ENCODE results near the gene CRISP1.
"Not testable (repeated sequence)": the region's sequence is repeated elsewhere in the genome, so short reads cannot be mapped to it uniquely, and the experiment has no call there.

DNA sequence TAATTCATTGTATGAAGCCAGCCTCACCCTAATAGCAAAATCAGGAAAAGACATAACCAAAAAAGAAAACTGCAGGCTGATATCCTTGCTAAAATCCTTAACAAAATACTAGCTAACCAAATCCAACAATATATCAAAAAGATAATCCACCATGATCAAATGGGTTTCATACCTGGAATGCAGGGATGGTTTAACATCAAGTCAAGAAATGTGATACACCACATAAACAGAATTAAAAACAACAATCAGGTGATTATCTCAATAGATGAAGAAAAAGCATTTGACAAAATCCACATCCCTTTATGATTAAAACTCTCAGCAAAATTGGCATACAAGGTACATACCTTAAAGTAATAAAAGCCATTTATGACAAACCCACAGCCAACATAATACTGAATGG lies 29.2 kb upstream of the CRISP1 start:
- TF ChIP-seq POLR2A (IDR thresholded peaks at IDR 0.05; ENCODE audit: low read length); GATA1 (IDR thresholded peaks at IDR 0.05; ENCODE audit: low read depth, low read length): not testable (repeated sequence)

Data from erythroblast (primary cell).